Measurements from ENCODE around the gene GMCL2.

The GMCL2 gene

GRCh38 chr5:178174456-178174855, 12.7 kb downstream of the GMCL2 start:
- H3K4me3 ChIP-seq (ENCODE audit: low read depth in 1 of 2, low read length in 2 of 2), result no peak overlapping the region
- no peak overlapping the region for H3K4me2 ChIP-seq (ENCODE audit: insufficient read depth, low read length)
- DNase-seq, result no peak
- no peaks in the 10 kb centered on the region for H3K36me3 ChIP-seq (ENCODE audit: insufficient read depth, low read length)
- no peak overlapping the region for H2AFZ ChIP-seq (ENCODE audit: low read depth, low read length)
- H3K9ac ChIP-seq (ENCODE audit: low read depth, low read length), result no peak overlapping the region
- ATAC-seq (ENCODE audit: insufficient read depth, low read depth), result no peak
- TF ChIP-seq EZH2 (IDR thresholded peaks at IDR 0.05; ENCODE audit: borderline replicate concordance, low read depth, low read length, severe bottlenecking) (no peak), CTCF (IDR thresholded peaks at IDR 0.05; ENCODE audit: borderline replicate concordance, extremely low read depth, low read length, poor library complexity, severe bottlenecking) (no peak)
- no peaks in the 10 kb centered on the region for H3K9me3 ChIP-seq (ENCODE audit: insufficient read depth, low read length, severe bottlenecking)
- no peaks in the 10 kb centered on the region for H4K20me1 ChIP-seq (ENCODE audit: insufficient read depth, low read length)
- no peaks in the 10 kb centered on the region for H3K4me1 ChIP-seq (ENCODE audit: insufficient read depth, low read length)
- no peaks in the 10 kb centered on the region for H3K27me3 ChIP-seq (ENCODE audit: insufficient read depth, low read length, poor library complexity)
- H3K79me2 ChIP-seq (ENCODE audit: insufficient read depth, low read length), result no peaks in the 10 kb centered on the region
- no peak overlapping the region for H3K27ac ChIP-seq (ENCODE audit: low read length)

GRCh38 chr5:178170455-178170854, 16.7 kb downstream of the GMCL2 start:
- ATAC-seq (ENCODE audit: insufficient read depth, low read depth), result no peak
- H3K9ac ChIP-seq (ENCODE audit: low read depth, low read length), result no peak overlapping the region
- H3K9me3 ChIP-seq (ENCODE audit: insufficient read depth, low read length, severe bottlenecking), result no peaks in the 10 kb centered on the region
- no peaks in the 10 kb centered on the region for H4K20me1 ChIP-seq (ENCODE audit: insufficient read depth, low read length)
- H3K27me3 ChIP-seq (ENCODE audit: insufficient read depth, low read length, poor library complexity), result no peaks in the 10 kb centered on the region
- no peaks in the 10 kb centered on the region for H3K79me2 ChIP-seq (ENCODE audit: insufficient read depth, low read length)
- TF ChIP-seq CTCF (IDR thresholded peaks at IDR 0.05; ENCODE audit: borderline replicate concordance, extremely low read depth, low read length, poor library complexity, severe bottlenecking) (no peak), EZH2 (IDR thresholded peaks at IDR 0.05; ENCODE audit: borderline replicate concordance, low read depth, low read length, severe bottlenecking) (no peak)
- no peak overlapping the region for H2AFZ ChIP-seq (ENCODE audit: low read depth, low read length)
- H3K27ac ChIP-seq (ENCODE audit: low read length), result no peak overlapping the region
- no peak for DNase-seq
- no peaks in the 10 kb centered on the region for H3K4me1 ChIP-seq (ENCODE audit: insufficient read depth, low read length)
- H3K36me3 ChIP-seq (ENCODE audit: insufficient read depth, low read length), result no peaks in the 10 kb centered on the region
- H3K4me2 ChIP-seq (ENCODE audit: insufficient read depth, low read length), result no peak overlapping the region
- H3K4me3 ChIP-seq (ENCODE audit: low read depth in 1 of 2, low read length in 2 of 2), result no peak overlapping the region

GRCh38 chr5:178165581-178165980, 21.6 kb downstream of the GMCL2 start:
- DNase-seq, result no peak
- Histone ChIP-seq H3K27me3 (ENCODE audit: insufficient read depth, low read length, poor library complexity) (peaks cover 6% of the 10 kb centered on the region), H3K9ac (ENCODE audit: low read depth, low read length) (no peak overlapping the region), H3K9me3 (ENCODE audit: insufficient read depth, low read length, severe bottlenecking) (no peaks in the 10 kb centered on the region), H2AFZ (ENCODE audit: low read depth, low read length) (no peak overlapping the region), H3K79me2 (ENCODE audit: insufficient read depth, low read length) (no peaks in the 10 kb centered on the region), H3K27ac (ENCODE audit: low read length) (no peak overlapping the region), H3K36me3 (ENCODE audit: insufficient read depth, low read length) (no peaks in the 10 kb centered on the region), H3K4me1 (ENCODE audit: insufficient read depth, low read length) (peaks cover 10% of the 10 kb centered on the region), H3K4me2 (ENCODE audit: insufficient read depth, low read length) (no peak overlapping the region), H3K4me3 (ENCODE audit: low read depth in 1 of 2, low read length in 2 of 2) (no peak overlapping the region), H4K20me1 (ENCODE audit: insufficient read depth, low read length) (no peaks in the 10 kb centered on the region)
- ATAC-seq (ENCODE audit: insufficient read depth, low read depth), result no peak
- TF ChIP-seq EZH2 (IDR thresholded peaks at IDR 0.05; ENCODE audit: borderline replicate concordance, low read depth, low read length, severe bottlenecking) (no peak), CTCF (IDR thresholded peaks at IDR 0.05; ENCODE audit: borderline replicate concordance, extremely low read depth, low read length, poor library complexity, severe bottlenecking) (no peak)
